Neutrophil (primary cell): ENCODE data around the gene PHIP.

Experiments
- H3K27ac ChIP-seq: fragments of 200-600 bp; sonication (generic); 2 replicates; pipeline ENCODE4 v1.5.1; 2016; ENCODE audit warnings: mild to moderate bottlenecking, moderate library complexity
- H3K27me3 ChIP-seq: fragments of 200-600 bp; sonication (generic); 2 replicates; pipeline ENCODE4 v1.6.0; 2016; ENCODE audit warnings: mild to moderate bottlenecking
- H3K36me3 ChIP-seq: fragments of 200-600 bp; sonication (generic); 2 replicates; pipeline ENCODE4 v1.5.1; 2017
- H3K4me1 ChIP-seq, 2 experiments: fragments of 200-600 bp in 1 of 2; sonication (generic) in 1 of 2; 1 replicate in 1 of 2; 2 replicates in 1 of 2; pipeline versions ENCODE4 v1.5.1 to v1.6.1; 2013 to 2016; ENCODE audit warnings: low read depth in 1 of 2, low read length in 1 of 2, mild to moderate bottlenecking in 1 of 2, moderate library complexity in 1 of 2; ENCODE audit not compliant: control insufficient read depth in 1 of 2, insufficient read depth in 1 of 2
- H3K4me3 ChIP-seq, 2 experiments: fragments of 200-600 bp in 1 of 2; sonication (generic) in 1 of 2; 1 replicate in 1 of 2; 2 replicates in 1 of 2; pipeline ENCODE4 v1.5.1; 2013 to 2016; ENCODE audit warnings: low read depth in 1 of 2, low read length in 1 of 2, mild to moderate bottlenecking in 1 of 2, moderate library complexity in 1 of 2
- H3K9me3 ChIP-seq: fragments of 200-600 bp; sonication (generic); 2 replicates; pipeline ENCODE4 v1.5.1; 2016
- CTCF ChIP-seq: fragments of 200-600 bp; sonication (generic); IDR thresholded peaks from 2 replicates; pipeline ENCODE4 v1.5.1; 2016; ENCODE audit warnings: antibody characterized with exemption

The PHIP gene

DNA sequence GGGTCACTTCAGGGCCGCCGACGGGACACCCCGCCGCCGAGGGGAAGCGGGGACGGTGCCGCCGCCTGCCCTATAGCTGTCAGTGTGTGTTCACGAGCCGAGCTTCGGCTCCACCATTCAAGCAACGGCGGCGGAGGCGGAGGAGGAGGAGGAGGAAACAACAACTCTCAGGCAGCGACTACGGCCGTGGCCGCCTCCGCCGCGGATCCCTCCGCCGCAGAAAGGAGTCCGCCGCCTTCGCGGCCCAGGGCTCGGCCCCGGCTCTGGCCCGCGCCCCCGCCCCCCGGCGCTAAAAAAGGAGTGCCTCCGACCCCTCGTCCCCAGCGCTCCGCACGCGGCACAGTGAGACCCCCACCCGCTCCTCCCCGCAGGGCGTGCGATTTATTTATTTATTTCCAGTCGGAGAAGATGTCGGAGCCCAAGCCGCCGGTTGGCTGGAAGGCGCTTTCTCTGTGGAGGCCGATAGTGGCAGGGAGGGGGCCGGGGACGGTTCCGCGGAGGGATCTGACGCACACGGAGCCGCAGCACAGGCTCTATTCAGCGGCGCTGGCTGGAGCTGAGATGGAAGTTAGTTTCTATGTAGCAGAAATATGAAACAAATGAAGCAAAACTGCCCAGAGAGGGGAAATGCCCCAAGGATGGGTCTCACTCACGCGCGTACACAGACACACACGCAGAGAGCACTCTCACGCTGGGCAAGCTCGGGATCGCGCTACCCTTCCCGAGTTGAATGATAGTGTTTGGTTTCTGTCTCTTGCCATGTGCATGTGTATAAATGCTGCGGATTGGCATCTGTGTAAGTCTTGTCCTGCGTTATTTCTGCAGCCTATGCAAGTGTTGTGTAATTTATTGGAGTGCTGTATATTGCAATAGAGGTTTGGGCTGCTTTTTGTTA, at the start of gene PHIP:
TSS of gene PHIP (minus strand) at position 180 of the 895 bp plus-strand sequence. CDS start 186 bp downstream, outside the sequence.
- Histone ChIP-seq H3K36me3 (no peaks in the 10 kb centered on the region), H3K27me3 (no peaks in the 10 kb centered on the region), H3K9me3 (no peaks in the 10 kb centered on the region), H3K4me3 (peak within 1 kb of the TSS; percentile 86 to 93), H3K4me1 (peaks cover 35 to 37% of the 10 kb centered on the region in 2 experiments), H3K27ac (peak within 1 kb of the TSS; percentile 98)
- no peak for TF ChIP-seq CTCF

GRCh38 chr6:79127660-79128059, 49.6 kb upstream of the PHIP start:
- Histone ChIP-seq H3K9me3 (no peaks in the 10 kb centered on the region), H3K36me3 (no peaks in the 10 kb centered on the region), H3K27me3 (no peaks in the 10 kb centered on the region), H3K4me3 (no peak overlapping the region), H3K4me1 (no peaks in the 10 kb centered on the region), H3K27ac (no peak overlapping the region)
- TF ChIP-seq CTCF = no peak

GRCh38 chr6:79119217-79119616, 41.2 kb upstream of the PHIP start:
- Histone ChIP-seq H3K27me3 (no peaks in the 10 kb centered on the region), H3K4me1 (no peaks in the 10 kb centered on the region), H3K9me3 (no peaks in the 10 kb centered on the region), H3K27ac (no peak overlapping the region), H3K36me3 (no peaks in the 10 kb centered on the region), H3K4me3 (no peak overlapping the region)
- TF ChIP-seq CTCF = no peak

GRCh38 chr6:79117752-79118151, 39.7 kb upstream of the PHIP start:
- TF ChIP-seq CTCF = no peak
- Histone ChIP-seq H3K4me1 (no peaks in the 10 kb centered on the region), H3K27ac (no peak overlapping the region), H3K9me3 (no peaks in the 10 kb centered on the region), H3K4me3 (no peak overlapping the region), H3K27me3 (no peaks in the 10 kb centered on the region), H3K36me3 (no peaks in the 10 kb centered on the region)

DNA sequence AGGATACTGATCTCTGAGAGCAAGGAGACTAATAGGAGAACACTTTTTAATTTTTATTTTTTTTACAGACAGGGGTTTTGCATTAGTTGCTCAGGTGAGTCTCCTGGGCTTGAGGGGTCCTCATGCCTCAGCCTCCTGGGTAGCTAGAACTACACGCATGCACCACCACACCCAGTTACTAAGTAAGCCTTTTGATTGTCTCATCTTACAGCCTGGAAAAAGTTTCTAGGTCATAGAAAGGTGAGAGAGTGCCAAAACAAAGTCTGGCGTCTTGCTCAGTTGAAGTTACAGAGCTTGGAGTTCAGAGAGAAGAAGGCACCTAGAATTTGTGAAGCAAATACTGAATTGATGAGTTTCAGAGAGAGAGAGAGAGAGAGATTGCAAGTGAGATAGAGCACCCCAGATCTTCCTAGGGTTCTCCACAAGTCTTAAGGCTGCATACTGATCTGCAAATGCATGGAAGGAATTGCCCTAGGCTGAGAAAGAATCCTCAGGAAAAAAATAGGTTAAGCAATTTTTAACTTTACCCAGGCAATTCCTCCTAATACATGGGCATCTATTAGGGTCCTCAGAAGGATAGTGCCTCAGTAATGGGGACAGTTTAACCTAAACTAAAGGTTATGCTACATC, 37.6 kb upstream of the PHIP start:
- Histone ChIP-seq H3K4me3 (no peak overlapping the region), H3K36me3 (no peaks in the 10 kb centered on the region), H3K27ac (no peak overlapping the region), H3K9me3 (no peaks in the 10 kb centered on the region), H3K27me3 (no peaks in the 10 kb centered on the region), H3K4me1 (no peaks in the 10 kb centered on the region)
- no peak for TF ChIP-seq CTCF
